ENCODE measurements around the gene SPACA4.
"Not testable (repeated sequence)": the region's sequence is repeated elsewhere in the genome, so short reads cannot be mapped to it uniquely, and the experiment has no call there.

Gene SPACA4

GRCh38 chr19:48568345-48568886 is 38.1 kb upstream of the SPACA4 start:
- H3K4me3 ChIP-seq (replicated peaks in 1 of 2; ENCODE audit: low read depth in 2 of 2, low read length in 2 of 2) = peak overlapping the region in 1 of 2 donors; percentile 21
- DNase-seq (ENCODE audit: low read depth in 2 of 2) = peak; percentile 84 to 93
- TF ChIP-seq, protein P1, sequence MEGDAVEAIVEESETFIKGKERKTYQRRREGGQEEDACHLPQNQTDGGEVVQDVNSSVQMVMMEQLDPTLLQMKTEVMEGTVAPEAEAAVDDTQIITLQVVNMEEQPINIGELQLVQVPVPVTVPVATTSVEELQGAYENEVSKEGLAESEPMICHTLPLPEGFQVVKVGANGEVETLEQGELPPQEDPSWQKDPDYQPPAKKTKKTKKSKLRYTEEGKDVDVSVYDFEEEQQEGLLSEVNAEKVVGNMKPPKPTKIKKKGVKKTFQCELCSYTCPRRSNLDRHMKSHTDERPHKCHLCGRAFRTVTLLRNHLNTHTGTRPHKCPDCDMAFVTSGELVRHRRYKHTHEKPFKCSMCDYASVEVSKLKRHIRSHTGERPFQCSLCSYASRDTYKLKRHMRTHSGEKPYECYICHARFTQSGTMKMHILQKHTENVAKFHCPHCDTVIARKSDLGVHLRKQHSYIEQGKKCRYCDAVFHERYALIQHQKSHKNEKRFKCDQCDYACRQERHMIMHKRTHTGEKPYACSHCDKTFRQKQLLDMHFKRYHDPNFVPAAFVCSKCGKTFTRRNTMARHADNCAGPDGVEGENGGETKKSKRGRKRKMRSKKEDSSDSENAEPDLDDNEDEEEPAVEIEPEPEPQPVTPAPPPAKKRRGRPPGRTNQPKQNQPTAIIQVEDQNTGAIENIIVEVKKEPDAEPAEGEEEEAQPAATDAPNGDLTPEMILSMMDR (IDR thresholded peaks at IDR 0.05; ENCODE audit: low read depth, low read length) = no peak

- H3K4me3 ChIP-seq (replicated peaks in 1 of 2; ENCODE audit: low read depth in 2 of 2, low read length in 2 of 2) = no peak overlapping the region
- DNase-seq (ENCODE audit: low read depth in 2 of 2) = peak in 1 of 2 donors; percentile 24
- TF ChIP-seq, protein P1 (IDR thresholded peaks at IDR 0.05; ENCODE audit: low read depth, low read length) = no peak
These were observed 36.7 kb upstream of the SPACA4 start for GRCh38 chr19:48569814-48570213.

DNA sequence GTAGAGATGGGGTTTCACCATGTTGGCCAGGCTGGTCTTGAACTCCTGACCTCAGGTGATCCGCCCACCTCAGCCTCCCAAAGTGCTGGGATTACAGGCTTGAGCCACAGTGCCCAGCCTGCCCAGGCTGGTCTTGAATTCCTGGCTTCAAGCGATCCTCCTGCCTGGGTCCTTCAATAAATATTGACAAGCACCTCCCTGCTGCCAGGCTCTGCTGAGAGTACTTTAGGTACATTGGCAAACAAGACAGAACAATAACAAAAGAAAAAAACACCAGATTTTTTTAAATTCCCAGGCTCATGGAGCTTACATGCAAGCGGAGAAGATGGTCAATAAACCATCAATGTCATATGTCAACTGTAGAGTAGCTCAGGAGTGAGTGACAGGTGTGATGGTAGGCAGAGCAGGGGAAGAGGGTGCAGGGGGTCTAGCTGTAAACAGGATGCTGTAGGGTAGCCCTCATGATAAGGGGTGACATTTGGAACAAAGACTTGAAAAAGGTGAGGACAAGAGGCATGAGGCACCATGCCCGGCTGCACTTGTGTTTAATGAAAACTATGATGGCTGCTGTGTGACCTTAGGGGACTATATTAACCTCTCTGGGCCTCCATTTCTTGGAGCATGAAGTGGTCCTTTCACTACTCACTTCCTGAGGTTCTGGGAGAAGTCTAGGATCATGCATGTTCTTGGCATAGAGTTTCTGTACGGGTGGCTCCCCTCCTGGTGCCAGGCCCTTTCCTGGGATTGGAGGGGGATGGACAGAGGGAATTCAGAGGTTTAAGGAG is 35.0 kb upstream of the SPACA4 start:
- TF ChIP-seq, protein P1 (IDR thresholded peaks at IDR 0.05; ENCODE audit: low read depth, low read length) = no peak
- no peak for DNase-seq (ENCODE audit: low read depth in 2 of 2)
- H3K4me3 ChIP-seq (replicated peaks in 1 of 2; ENCODE audit: low read depth in 2 of 2, low read length in 2 of 2) = no peak overlapping the region

GRCh38 chr19:48573163-48573505 is 33.4 kb upstream of the SPACA4 start:
- H3K4me3 ChIP-seq (replicated peaks in 1 of 2; ENCODE audit: low read depth in 2 of 2, low read length in 2 of 2) = no peak overlapping the region
- DNase-seq (ENCODE audit: low read depth in 2 of 2) = no peak
- TF ChIP-seq, protein P1 (IDR thresholded peaks at IDR 0.05; ENCODE audit: low read depth, low read length) = no peak

- no peak for DNase-seq (ENCODE audit: low read depth in 2 of 2)
- TF ChIP-seq, protein P1 (IDR thresholded peaks at IDR 0.05; ENCODE audit: low read depth, low read length) = no peak
- H3K4me3 ChIP-seq (replicated peaks in 1 of 2; ENCODE audit: low read depth in 2 of 2, low read length in 2 of 2) = no peak overlapping the region
These were observed 30.5 kb upstream of the SPACA4 start for GRCh38 chr19:48575931-48576622.

DNA sequence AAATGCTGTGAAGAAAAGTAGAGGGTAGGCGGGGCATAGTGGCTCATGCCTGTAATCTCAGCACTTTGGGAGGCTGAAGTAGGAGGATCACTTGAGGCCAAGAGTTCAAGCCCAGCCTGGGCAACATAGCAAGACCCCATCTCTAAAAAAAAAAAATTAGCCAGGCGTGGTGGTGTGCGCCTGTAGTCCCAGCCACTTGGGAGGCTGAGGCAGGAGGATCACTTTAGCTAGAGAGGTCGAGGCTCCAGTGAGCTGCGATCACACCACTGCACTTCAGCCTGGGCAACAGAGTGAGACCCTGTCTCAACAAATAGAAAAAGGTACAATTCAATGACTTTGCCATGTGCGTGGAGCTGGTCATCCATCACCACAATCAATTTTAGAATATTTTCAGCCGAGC is 28.6 kb upstream of the SPACA4 start:
- not testable (repeated sequence) for H3K4me3 ChIP-seq (replicated peaks in 1 of 2; ENCODE audit: low read depth in 2 of 2, low read length in 2 of 2); DNase-seq (ENCODE audit: low read depth in 2 of 2)

DNA sequence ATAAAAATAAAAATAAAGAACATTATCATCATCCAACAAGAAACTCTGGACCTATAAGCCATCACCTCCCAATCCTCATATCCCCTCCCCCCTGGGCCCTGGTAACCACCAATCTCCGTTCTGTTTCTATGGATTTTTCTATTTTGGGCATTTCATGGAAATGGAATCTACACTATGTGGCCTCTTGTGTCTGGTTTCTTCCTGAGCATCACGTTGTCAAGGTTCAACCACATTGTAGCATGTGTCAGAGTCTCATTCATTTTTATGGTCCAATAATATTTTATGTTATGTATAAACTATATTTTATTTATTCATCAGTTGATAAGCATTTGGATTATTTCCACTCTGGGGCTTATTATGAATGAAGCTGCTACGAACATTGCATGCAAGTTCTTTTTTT is 27.7 kb upstream of the SPACA4 start:
- TF ChIP-seq, protein P1 (IDR thresholded peaks at IDR 0.05; ENCODE audit: low read depth, low read length) = no peak
- no peak overlapping the region for H3K4me3 ChIP-seq (replicated peaks in 1 of 2; ENCODE audit: low read depth in 2 of 2, low read length in 2 of 2)
- no peak for DNase-seq (ENCODE audit: low read depth in 2 of 2)
